Fibroblast of villous mesenchyme (primary cell): Measurements from ENCODE around the gene HNRNPH2. TPM values are rescaled to one million over a fixed set of nuclear protein-coding genes. Genes with fewer than 3 reads are reported as not detected.

ENCODE experiments used
- DNase-seq: peaks from one replicate; pipeline ENCODE4 v3.0.0-alpha.2; 2010; ENCODE audit warnings: low read depth
- H3K4me3 ChIP-seq: 2 replicates; pipeline ENCODE4 v1.5.1; 2011; ENCODE audit warnings: low read depth, mild to moderate bottlenecking, low read length
- CTCF ChIP-seq: IDR thresholded peaks from 2 replicates; pipeline ENCODE4 v1.5.1; 2012; ENCODE audit warnings: low read depth, mild to moderate bottlenecking, low read length; ENCODE audit not compliant: insufficient read depth
- total RNA-seq: library from RNA; depleted of rRNA; stranded (reverse); fragments of >200 nt; gene quantifications from 2 replicates; pipeline ENCODE4 v1.2.3, GENCODE V29; 2012

HNRNPH2 gene
- total RNA-seq, 1 donor = 74.7 TPM

- DNase-seq = no peak
- no peak within 1 kb of the TSS for H3K4me3 ChIP-seq
- no peak for TF ChIP-seq CTCF
Observed at GRCh38 chrX:101385795-101386541, 22.1 kb upstream of the HNRNPH2 start, which contains the start of gene BTK. TSS of gene BTK (minus strand) at chrX:101386191. CDS start at chrX:101375284, 10,907 bp downstream.

GRCh38 chrX:101386542-101386885 is 21.5 kb upstream of the HNRNPH2 start:
- no peak overlapping the region for H3K4me3 ChIP-seq
- no peak for TF ChIP-seq CTCF
- DNase-seq = no peak

GRCh38 chrX:101388604-101389003 is 19.4 kb upstream of the HNRNPH2 start:
- DNase-seq = no peak
- no peak overlapping the region for H3K4me3 ChIP-seq
- no peak for TF ChIP-seq CTCF

GRCh38 chrX:101390664-101391525 is 17.1 kb upstream of the HNRNPH2 start, which contains the start of gene RPL36A:
TSS of gene RPL36A (plus strand) at chrX:101391011. CDS start at chrX:101391044, 33 bp downstream.
- H3K4me3 ChIP-seq = peak within 1 kb of the TSS; percentile 74
- peak; percentile 67 for TF ChIP-seq CTCF
- peak; percentile 90 for DNase-seq

GRCh38 chrX:101391831-101392230 is 16.2 kb upstream of the HNRNPH2 start:
- DNase-seq = no peak
- TF ChIP-seq CTCF = no peak
- H3K4me3 ChIP-seq = peak overlapping the region; percentile 74

- H3K4me3 ChIP-seq = no peak overlapping the region
- TF ChIP-seq CTCF = no peak
- no peak for DNase-seq
Observed at GRCh38 chrX:101393530-101394305, 14.3 kb upstream of the HNRNPH2 start.
